ENCODE data around the gene YAF2.
"Not testable (repeated sequence)": the region's sequence is repeated elsewhere in the genome, so short reads cannot be mapped to it uniquely, and the experiment has no call there.

The YAF2 gene

GRCh38 chr12:42192686-42193085 is 45.4 kb downstream of the YAF2 start:
- no peak for DNase-seq

GRCh38 chr12:42192258-42192657 is 45.8 kb downstream of the YAF2 start:
- DNase-seq = no peak

- DNase-seq = no peak
Observed at GRCh38 chr12:42190376-42190775, 47.7 kb downstream of the YAF2 start.

- DNase-seq = not testable (repeated sequence)
Observed at GRCh38 chr12:42188275-42188674, 49.8 kb downstream of the YAF2 start.

- no peak for DNase-seq
Observed at GRCh38 chr12:42187799-42188198, 50.2 kb downstream of the YAF2 start.

- no peak for DNase-seq
Observed at GRCh38 chr12:42186793-42187192, 51.3 kb downstream of the YAF2 start.

- no peak for DNase-seq
Observed at GRCh38 chr12:42182394-42182793, 55.7 kb downstream of the YAF2 start.

GRCh38 chr12:42180990-42181596 is 57.0 kb downstream of the YAF2 start:
- DNase-seq = no peak

GRCh38 chr12:42178101-42178500 is 59.9 kb downstream of the YAF2 start:
- no peak for DNase-seq

GRCh38 chr12:42174978-42175377 is 63.1 kb downstream of the YAF2 start:
- no peak for DNase-seq

GRCh38 chr12:42173961-42174521 is 64.0 kb downstream of the YAF2 start:
- no peak for DNase-seq

GRCh38 chr12:42172441-42173210 is 65.4 kb downstream of the YAF2 start:
- DNase-seq = no peak

GRCh38 chr12:42167711-42168110 is 70.3 kb downstream of the YAF2 start:
- no peak for DNase-seq

GRCh38 chr12:42166501-42166900 is 71.5 kb downstream of the YAF2 start:
- DNase-seq = no peak

- DNase-seq = no peak
Observed at GRCh38 chr12:42163913-42164312, 74.1 kb downstream of the YAF2 start.

- no peak for DNase-seq
Observed at GRCh38 chr12:42162965-42163364, 75.1 kb downstream of the YAF2 start.

- DNase-seq = no peak
Observed at GRCh38 chr12:42162193-42162592, 75.9 kb downstream of the YAF2 start.

- no peak for DNase-seq
Observed at GRCh38 chr12:42161529-42161928, 76.5 kb downstream of the YAF2 start.

GRCh38 chr12:42156232-42156631 is 81.8 kb downstream of the YAF2 start:
- no peak for DNase-seq

GRCh38 chr12:42145552-42146215 is 92.4 kb downstream of the YAF2 start:
- no peak for DNase-seq

- no peak for DNase-seq
Observed at GRCh38 chr12:42145197-42145549, 92.9 kb downstream of the YAF2 start.

- DNase-seq = peak; percentile 86
Observed at GRCh38 chr12:42144408-42145196, 93.4 kb downstream of the YAF2 start, which contains the start of gene GXYLT1. Gene GXYLT1 (minus strand): TSS chr12:42144874. CDS start chr12:42144646, 228 bp downstream.

GRCh38 chr12:42144158-42144407 is 94.0 kb downstream of the YAF2 start:
- no peak for DNase-seq

Data from NCI-H1417 treated with DMSO at 0.1 percent for 48 hours (cell line).